ENCODE measurements around the gene DNAAF8. TPM values are rescaled to one million over a fixed set of nuclear protein-coding genes. Genes with fewer than 3 reads are reported as not detected.
A peak's percentile ranks its signal among the peaks of the same experiment; 100 is the strongest.

DNAAF8 gene
- total RNA-seq, 3 donors from 2014 or later: 0.22 to 1.8 (median 0.98) TPM

GRCh38 chr16:4775005-4775404 is 40.7 kb downstream of the DNAAF8 start:
- Histone ChIP-seq H3K4me1 (ENCODE audit: low read depth) (no peaks in the 10 kb centered on the region), H3K36me3 (ENCODE audit: low read depth) (no peaks in the 10 kb centered on the region), H3K4me3 (no peak overlapping the region), H3K9me3 (no peaks in the 10 kb centered on the region)
- ATAC-seq: no peak
- DNase-seq: no peak
- TF ChIP-seq, protein P1, sequence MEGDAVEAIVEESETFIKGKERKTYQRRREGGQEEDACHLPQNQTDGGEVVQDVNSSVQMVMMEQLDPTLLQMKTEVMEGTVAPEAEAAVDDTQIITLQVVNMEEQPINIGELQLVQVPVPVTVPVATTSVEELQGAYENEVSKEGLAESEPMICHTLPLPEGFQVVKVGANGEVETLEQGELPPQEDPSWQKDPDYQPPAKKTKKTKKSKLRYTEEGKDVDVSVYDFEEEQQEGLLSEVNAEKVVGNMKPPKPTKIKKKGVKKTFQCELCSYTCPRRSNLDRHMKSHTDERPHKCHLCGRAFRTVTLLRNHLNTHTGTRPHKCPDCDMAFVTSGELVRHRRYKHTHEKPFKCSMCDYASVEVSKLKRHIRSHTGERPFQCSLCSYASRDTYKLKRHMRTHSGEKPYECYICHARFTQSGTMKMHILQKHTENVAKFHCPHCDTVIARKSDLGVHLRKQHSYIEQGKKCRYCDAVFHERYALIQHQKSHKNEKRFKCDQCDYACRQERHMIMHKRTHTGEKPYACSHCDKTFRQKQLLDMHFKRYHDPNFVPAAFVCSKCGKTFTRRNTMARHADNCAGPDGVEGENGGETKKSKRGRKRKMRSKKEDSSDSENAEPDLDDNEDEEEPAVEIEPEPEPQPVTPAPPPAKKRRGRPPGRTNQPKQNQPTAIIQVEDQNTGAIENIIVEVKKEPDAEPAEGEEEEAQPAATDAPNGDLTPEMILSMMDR (IDR thresholded peaks at IDR 0.05): no peak
- intact Hi-C loops (cut with DNase I, micrococcal nuclease): no loop called here

- ATAC-seq (no peak), DNase-seq (no peak)
- TF ChIP-seq, protein P1 (IDR thresholded peaks at IDR 0.05): no peak
- H3K4me1 ChIP-seq (ENCODE audit: low read depth): no peaks in the 10 kb centered on the region
- no peaks in the 10 kb centered on the region for H3K9me3 ChIP-seq
- no peak overlapping the region for H3K4me3 ChIP-seq
- intact Hi-C loops (cut with DNase I, micrococcal nuclease): no loop called here
- H3K36me3 ChIP-seq (ENCODE audit: low read depth): no peaks in the 10 kb centered on the region
Measured at GRCh38 chr16:4776141-4776705, 41.9 kb downstream of the DNAAF8 start.

DNA sequence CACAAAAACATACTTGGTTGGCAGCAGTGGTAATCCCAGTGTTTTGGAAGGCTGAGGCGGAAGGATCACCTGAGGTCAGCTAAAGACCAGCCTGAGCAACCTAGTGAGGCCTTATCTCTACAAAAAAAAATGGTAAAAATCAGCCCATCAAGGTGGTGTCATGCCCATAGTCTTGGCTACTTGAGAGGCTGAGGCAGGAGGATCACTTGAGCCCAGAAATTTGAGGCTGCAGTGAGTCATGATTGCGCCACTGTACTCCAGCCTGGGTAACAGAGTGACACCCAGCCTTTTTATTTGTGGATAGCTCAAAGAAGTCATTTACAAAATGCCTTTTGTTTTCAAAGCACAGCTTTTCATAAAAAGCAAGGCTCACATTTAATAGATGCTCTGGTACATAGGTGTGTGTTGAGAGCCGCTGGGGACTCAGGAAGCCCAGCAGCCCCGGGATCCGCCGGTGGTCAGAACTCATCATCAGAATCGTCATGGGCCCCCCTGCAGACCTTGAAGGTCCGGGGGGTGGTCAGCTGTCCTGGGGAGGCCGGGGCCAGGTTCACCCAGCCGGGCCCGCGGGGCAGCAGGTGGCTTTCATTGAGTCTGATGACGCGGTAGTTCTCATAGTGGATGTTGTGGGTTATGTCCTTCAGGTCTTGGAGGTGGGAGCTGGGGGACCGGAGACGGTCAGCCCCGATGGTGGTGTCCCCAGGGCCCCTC is 43.2 kb downstream of the DNAAF8 start:
- H3K9me3 ChIP-seq: no peaks in the 10 kb centered on the region
- H3K36me3 ChIP-seq (ENCODE audit: low read depth): no peaks in the 10 kb centered on the region
- DNase-seq (no peak), ATAC-seq (no peak)
- TF ChIP-seq, protein P1 (IDR thresholded peaks at IDR 0.05): no peak
- no peak overlapping the region for H3K4me3 ChIP-seq
- H3K4me1 ChIP-seq (ENCODE audit: low read depth): no peaks in the 10 kb centered on the region
- intact Hi-C loops (cut with DNase I, micrococcal nuclease): no loop called here

DNA sequence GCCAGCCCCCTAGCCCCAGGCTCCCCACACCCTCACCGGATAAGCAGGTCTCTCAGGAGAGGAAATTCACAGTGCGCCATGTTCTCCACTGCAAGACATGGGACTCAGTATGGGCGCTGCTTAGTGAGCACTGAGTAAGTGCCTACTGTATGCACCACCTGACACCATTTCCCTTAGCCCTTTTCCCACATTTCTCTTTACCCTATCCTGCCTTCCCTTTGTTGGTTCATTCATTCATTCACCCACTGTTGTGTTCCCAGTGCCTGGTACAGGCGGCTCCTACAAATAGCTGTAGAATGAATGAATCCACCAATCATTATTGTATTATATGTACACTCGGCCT is 43.7 kb downstream of the DNAAF8 start:
- Histone ChIP-seq H3K36me3 (ENCODE audit: low read depth) (no peaks in the 10 kb centered on the region), H3K4me3 (no peak overlapping the region), H3K4me1 (ENCODE audit: low read depth) (no peaks in the 10 kb centered on the region), H3K9me3 (no peaks in the 10 kb centered on the region)
- no peak for ATAC-seq
- intact Hi-C loops (cut with DNase I, micrococcal nuclease): no loop called here
- DNase-seq: no peak
- TF ChIP-seq, protein P1 (IDR thresholded peaks at IDR 0.05): no peak

- Histone ChIP-seq H3K4me3 (no peak overlapping the region), H3K4me1 (ENCODE audit: low read depth) (no peaks in the 10 kb centered on the region), H3K9me3 (no peaks in the 10 kb centered on the region), H3K36me3 (ENCODE audit: low read depth) (no peaks in the 10 kb centered on the region)
- no peak for DNase-seq
- ATAC-seq: peak; percentile 88
- TF ChIP-seq, protein P1 (IDR thresholded peaks at IDR 0.05): no peak
- intact Hi-C loops (cut with DNase I, micrococcal nuclease): no loop called here
Measured at GRCh38 chr16:4780235-4780634, 45.9 kb downstream of the DNAAF8 start.
